H9 (cell line): ENCODE data around the gene SMIM36. TPM values are rescaled to one million over a fixed set of nuclear protein-coding genes. Genes with fewer than 3 reads are reported as not detected.
"Not testable (repeated sequence)": the region's sequence is repeated elsewhere in the genome, so short reads cannot be mapped to it uniquely, and the experiment has no call there.

Source experiments
- DNase-seq: peaks from one replicate; pipeline ENCODE4 v3.0.0-alpha.2; 2017
- H2AFZ ChIP-seq: one replicate; pipeline ENCODE4 v1.6.1; 2013; ENCODE audit warnings: mild to moderate bottlenecking, low read length, control low read depth, moderate library complexity
- H2AK5ac ChIP-seq: 2 replicates; pipeline ENCODE4 v1.6.1; 2013; ENCODE audit warnings: low read length, control low read depth, mixed read lengths; ENCODE audit not compliant: insufficient read length
- H2BK120ac ChIP-seq: one replicate; pipeline ENCODE4 v1.6.1; 2013; ENCODE audit warnings: low read depth, mild to moderate bottlenecking, low read length, control low read depth, inconsistent platforms; ENCODE audit not compliant: poor library complexity, severe bottlenecking
- H2BK12ac ChIP-seq: 2 replicates; pipeline ENCODE4 v1.6.1; 2013; ENCODE audit warnings: low read length, control low read depth, mixed read lengths, low read depth; ENCODE audit not compliant: insufficient read length
- H2BK15ac ChIP-seq: 2 replicates; pipeline ENCODE4 v1.6.1; 2013; ENCODE audit warnings: low read depth, low read length, control low read depth
- H2BK20ac ChIP-seq: one replicate; pipeline ENCODE4 v1.6.1; 2013; ENCODE audit warnings: low read depth, mild to moderate bottlenecking, low read length, control low read depth, inconsistent platforms; ENCODE audit not compliant: poor library complexity, severe bottlenecking
- H2BK5ac ChIP-seq: 2 replicates; pipeline ENCODE4 v1.6.1; 2013; ENCODE audit warnings: low read length, control low read depth, mixed read lengths; ENCODE audit not compliant: insufficient read length
- H3K14ac ChIP-seq: 2 replicates; pipeline ENCODE4 v1.6.1; 2013; ENCODE audit warnings: low read length, control low read depth; ENCODE audit not compliant: insufficient read depth
- H3K18ac ChIP-seq: 2 replicates; pipeline ENCODE4 v1.6.1; 2013; ENCODE audit warnings: low read depth, mild to moderate bottlenecking, mixed read lengths, low read length, control low read depth; ENCODE audit not compliant: insufficient read length
- H3K23ac ChIP-seq: 2 replicates; pipeline ENCODE4 v1.6.1; 2013; ENCODE audit warnings: low read length, control low read depth, mixed read lengths, low read depth; ENCODE audit not compliant: insufficient read length
- H3K23me2 ChIP-seq: 2 replicates; pipeline ENCODE4 v1.6.1; 2013; ENCODE audit warnings: low read depth, mild to moderate bottlenecking, mixed read lengths, low read length, control low read depth; ENCODE audit not compliant: insufficient read length, poor library complexity, severe bottlenecking
- H3K27ac ChIP-seq: 2 replicates; pipeline ENCODE4 v1.5.1; 2013; ENCODE audit warnings: low read length, control low read depth, mixed read lengths, low read depth; ENCODE audit not compliant: insufficient read length
- H3K27me3 ChIP-seq: 2 replicates; pipeline ENCODE4 v1.6.1; 2013; ENCODE audit warnings: low read length, control low read depth, inconsistent platforms; ENCODE audit not compliant: insufficient read depth
- H3K4ac ChIP-seq: 2 replicates; pipeline ENCODE4 v1.6.1; 2013; ENCODE audit warnings: low read depth, mild to moderate bottlenecking, control low read depth, inconsistent platforms, low read length, moderate library complexity
- H3K4me1 ChIP-seq: 2 replicates; pipeline ENCODE4 v1.6.1; 2013; ENCODE audit warnings: low read length, control low read depth, inconsistent platforms; ENCODE audit not compliant: insufficient read depth
- H3K4me2 ChIP-seq: 2 replicates; pipeline ENCODE4 v1.6.1; 2013; ENCODE audit warnings: low read length, control low read depth, mixed read lengths; ENCODE audit not compliant: insufficient read length, insufficient read depth
- H3K56ac ChIP-seq: 2 replicates; pipeline ENCODE4 v1.6.1; 2013; ENCODE audit warnings: low read depth, mild to moderate bottlenecking, mixed read lengths, low read length, control low read depth; ENCODE audit not compliant: insufficient read length
- H3K79me1 ChIP-seq: 2 replicates; pipeline ENCODE4 v1.6.1; 2013; ENCODE audit warnings: low read depth, mild to moderate bottlenecking, moderate library complexity, low read length, control low read depth, inconsistent platforms; ENCODE audit not compliant: insufficient read depth, poor library complexity, severe bottlenecking
- H3K79me2 ChIP-seq: 2 replicates; pipeline ENCODE4 v1.6.1; 2013; ENCODE audit warnings: low read length, control low read depth, inconsistent platforms; ENCODE audit not compliant: insufficient read depth
- H3K9ac ChIP-seq: 2 replicates; pipeline ENCODE4 v1.6.1; 2013; ENCODE audit warnings: low read length, control low read depth, mixed read lengths; ENCODE audit not compliant: insufficient read length; ENCODE audit errors: extremely low read depth
- H3K9me3 ChIP-seq: one replicate; pipeline ENCODE4 v1.6.1; 2013; ENCODE audit warnings: low read depth, low read length, inconsistent platforms; ENCODE audit not compliant: control insufficient read depth
- H3T11ph ChIP-seq: one replicate; pipeline ENCODE4 v1.6.1; 2013; ENCODE audit warnings: mild to moderate bottlenecking, low read length, control low read depth, inconsistent platforms
- H4K20me1 ChIP-seq: one replicate; pipeline ENCODE4 v1.6.1; 2013; ENCODE audit not compliant: control insufficient read depth, insufficient read length, insufficient read depth
- H4K5ac ChIP-seq: 2 replicates; pipeline ENCODE4 v1.6.1; 2013; ENCODE audit warnings: low read depth, mild to moderate bottlenecking, mixed read lengths, low read length, control low read depth; ENCODE audit not compliant: insufficient read length
- H4K8ac ChIP-seq: replicated peaks from 2 replicates; pipeline ENCODE4 v1.6.1; 2013; ENCODE audit warnings: low read length, control low read depth, mixed read lengths, low read depth; ENCODE audit not compliant: insufficient read length
- H4K91ac ChIP-seq: 2 replicates; pipeline ENCODE4 v1.6.1; 2013; ENCODE audit warnings: low read depth, mild to moderate bottlenecking, moderate library complexity, mixed read lengths, low read length, control low read depth; ENCODE audit not compliant: insufficient read length
- H3K27ac Mint-ChIP-seq, 3 experiments: 2 replicates in 2 of 3; 3 replicates in 1 of 3; pipeline ENCODE4 v1.8.0; 2020 to 2021; ENCODE audit warnings: mixed read lengths in 3 of 3, mild to moderate bottlenecking in 1 of 3, moderate library complexity in 1 of 3
- H3K27me3 Mint-ChIP-seq: 2 replicates; pipeline ENCODE4 v1.8.0; 2021; ENCODE audit warnings: low read depth, mild to moderate bottlenecking, moderate library complexity, mixed read lengths
- H3K36me3 Mint-ChIP-seq, 3 experiments: 2 replicates in 2 of 3; 3 replicates in 1 of 3; pipeline ENCODE4 v1.8.0; 2020 to 2021; ENCODE audit warnings: low read depth in 3 of 3, mixed read lengths in 3 of 3; ENCODE audit not compliant: insufficient read depth in 1 of 3
- H3K4me1 Mint-ChIP-seq, 2 experiments: 2 replicates each; pipeline ENCODE4 v1.8.0; 2020; ENCODE audit warnings: mixed read lengths in 2 of 2
- H3K4me3 Mint-ChIP-seq, 2 experiments: 2 replicates in 1 of 2; 3 replicates in 1 of 2; pipeline ENCODE4 v1.8.0; 2020 to 2021; ENCODE audit warnings: mild to moderate bottlenecking in 2 of 2, mixed read lengths in 2 of 2, moderate library complexity in 1 of 2
- H3K9me3 Mint-ChIP-seq, 2 experiments: 2 replicates in 1 of 2; 3 replicates in 1 of 2; pipeline ENCODE4 v1.8.0; 2020; ENCODE audit warnings: mild to moderate bottlenecking in 2 of 2, mixed read lengths in 2 of 2, moderate library complexity in 1 of 2
- WGBS: extraction: QIAGEN DNeasy Blood & Tissue Kit; methylation state at CpG from one replicate; pipeline ENCODE4 v1.1.7; 2013; ENCODE audit warnings: missing lambda C conversion rate, low lambda C conversion rate, mixed read lengths; ENCODE audit not compliant: insufficient read length; ENCODE audit errors: extremely low coverage; 5-methylcytosine and 5-hydroxymethylcytosine counted together
- total RNA-seq: library from RNA; stranded (reverse); gene quantifications from 2 replicates; pipeline ENCODE4 v1.2.1, GENCODE V29; 2021

SMIM36 gene
- total RNA-seq, 1 experiment from 2014 or later = not detected

DNA sequence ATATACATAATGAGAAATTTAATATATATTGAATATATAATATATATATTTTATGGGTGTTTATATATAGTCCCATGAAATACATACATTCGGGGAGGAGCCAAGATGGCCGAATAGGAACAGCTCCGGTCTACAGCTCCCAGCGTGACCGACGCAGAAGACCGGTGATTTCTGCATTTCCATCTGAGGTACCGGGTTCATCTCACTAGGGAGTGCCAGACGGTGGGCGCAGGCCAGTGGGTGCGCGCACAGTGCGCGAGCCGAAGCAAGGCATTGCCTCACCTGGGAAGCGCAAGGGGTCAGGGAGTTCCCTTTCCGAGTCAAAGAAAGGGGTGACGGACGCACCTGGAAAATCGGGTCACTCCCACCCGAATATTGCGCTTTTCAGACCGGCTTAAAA is 9.6 kb downstream of the SMIM36 start:
- H3K9me3 ChIP-seq, H3K9me3 Mint-ChIP-seq, H3K18ac ChIP-seq, H2BK15ac ChIP-seq, DNase-seq, H3K27me3 ChIP-seq, H3T11ph ChIP-seq, H3K56ac ChIP-seq, H4K8ac ChIP-seq, H3K27me3 Mint-ChIP-seq, H3K9ac ChIP-seq, H2BK12ac ChIP-seq, H2AK5ac ChIP-seq, H2AFZ ChIP-seq, H3K23ac ChIP-seq, H3K4me1 ChIP-seq, H4K91ac ChIP-seq, H3K4ac ChIP-seq, H3K4me2 ChIP-seq, H3K4me1 Mint-ChIP-seq, H4K5ac ChIP-seq, H2BK5ac ChIP-seq, H2BK120ac ChIP-seq, H3K27ac ChIP-seq, H4K20me1 ChIP-seq, H3K14ac ChIP-seq, H3K23me2 ChIP-seq, H2BK20ac ChIP-seq, H3K36me3 Mint-ChIP-seq, H3K79me2 ChIP-seq, H3K79me1 ChIP-seq: not testable (repeated sequence)
- Mint-ChIP-seq H3K4me3 (peak overlapping the region; percentile 49 to 66; a peak in 4 of 5 replicates), H3K27ac (peak overlapping the region; percentile 68 to 97 (median 77); a peak in 6 of 7 replicates)
- no CpG with 5 or more reads among the region's 23 CpGs for WGBS
